Measurements from ENCODE around the gene KCNQ1. TPM values are rescaled to one million over a fixed set of nuclear protein-coding genes. Genes with fewer than 3 reads are reported as not detected.

Gene KCNQ1
- polyA plus RNA-seq, 1 donor (not counting 4 experiments of a cell fraction or from before 2014, with no cell fraction given), result not detected

DNA sequence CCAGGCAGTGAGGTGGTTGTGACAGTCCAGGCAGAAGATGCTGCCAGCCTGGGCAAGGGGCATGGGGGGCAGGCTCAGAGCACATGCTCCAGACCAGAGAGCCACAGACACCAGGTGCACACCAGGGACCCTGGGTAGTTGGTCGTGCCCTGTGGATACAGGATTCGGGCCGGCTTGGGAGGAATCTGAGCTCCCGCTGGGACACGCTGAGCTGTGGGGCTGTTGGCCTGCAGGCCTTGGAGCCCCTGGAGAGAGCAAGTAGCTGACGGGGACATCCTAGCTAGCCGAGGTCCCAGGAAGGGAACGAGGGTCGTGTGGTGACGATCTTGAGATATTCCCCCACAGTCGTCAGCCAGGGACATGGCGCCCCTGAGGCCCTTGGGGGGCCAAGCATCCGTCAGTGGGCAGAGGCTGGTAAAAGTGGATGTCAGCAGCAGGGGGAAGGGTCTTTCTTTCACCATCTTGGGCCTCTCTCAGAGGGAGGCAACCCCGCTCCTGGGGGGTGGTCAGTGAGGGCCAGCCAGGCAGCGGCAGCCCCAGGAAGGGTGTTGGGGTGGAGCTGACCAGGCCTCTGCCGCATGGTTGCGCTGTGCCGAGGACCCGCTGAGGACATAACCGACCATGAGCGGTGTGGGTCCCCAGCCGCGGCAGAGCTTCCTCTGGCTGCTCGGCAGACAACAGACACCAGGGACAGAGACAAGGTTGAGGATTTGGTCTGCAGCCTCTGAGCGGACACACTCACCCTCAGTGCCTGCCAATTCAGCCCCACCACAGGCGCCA, 396.8 kb downstream of the KCNQ1 start:
- TF ChIP-seq, protein P1, sequence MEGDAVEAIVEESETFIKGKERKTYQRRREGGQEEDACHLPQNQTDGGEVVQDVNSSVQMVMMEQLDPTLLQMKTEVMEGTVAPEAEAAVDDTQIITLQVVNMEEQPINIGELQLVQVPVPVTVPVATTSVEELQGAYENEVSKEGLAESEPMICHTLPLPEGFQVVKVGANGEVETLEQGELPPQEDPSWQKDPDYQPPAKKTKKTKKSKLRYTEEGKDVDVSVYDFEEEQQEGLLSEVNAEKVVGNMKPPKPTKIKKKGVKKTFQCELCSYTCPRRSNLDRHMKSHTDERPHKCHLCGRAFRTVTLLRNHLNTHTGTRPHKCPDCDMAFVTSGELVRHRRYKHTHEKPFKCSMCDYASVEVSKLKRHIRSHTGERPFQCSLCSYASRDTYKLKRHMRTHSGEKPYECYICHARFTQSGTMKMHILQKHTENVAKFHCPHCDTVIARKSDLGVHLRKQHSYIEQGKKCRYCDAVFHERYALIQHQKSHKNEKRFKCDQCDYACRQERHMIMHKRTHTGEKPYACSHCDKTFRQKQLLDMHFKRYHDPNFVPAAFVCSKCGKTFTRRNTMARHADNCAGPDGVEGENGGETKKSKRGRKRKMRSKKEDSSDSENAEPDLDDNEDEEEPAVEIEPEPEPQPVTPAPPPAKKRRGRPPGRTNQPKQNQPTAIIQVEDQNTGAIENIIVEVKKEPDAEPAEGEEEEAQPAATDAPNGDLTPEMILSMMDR (optimal IDR thresholded peaks at IDR 0.05 in 1 of 3, IDR thresholded peaks at IDR 0.05 in 1 of 3, conservative IDR thresholded peaks at IDR 0.05 in 1 of 3; ENCODE audit: extremely low read depth in 1 of 3, insufficient read depth in 2 of 3, low read length in 3 of 3), result no peak
- TF ChIP-seq EZH2 (IDR thresholded peaks at IDR 0.05; ENCODE audit: low read length), result no peak
- Histone ChIP-seq H3K79me2 (ENCODE audit: control insufficient read depth, insufficient read depth, low read length) (no peaks in the 10 kb centered on the region), H3K9ac (ENCODE audit: control insufficient read depth, extremely low read depth, insufficient read depth, low read length) (no peak overlapping the region), H3K36me3 (ENCODE audit: control insufficient read depth in 2 of 2, extremely low read depth in 1 of 2, insufficient read depth in 2 of 2, low read length in 2 of 2) (no peaks in the 10 kb centered on the region), H3K9me1 (ENCODE audit: control insufficient read depth, extremely low read depth, insufficient read depth, low read length) (no peaks in the 10 kb centered on the region), H2AFZ (ENCODE audit: control insufficient read depth, low read length) (no peak overlapping the region), H3K27me3 (ENCODE audit: control insufficient read depth, extremely low read depth, insufficient read depth, low read length) (peaks cover 12% of the 10 kb centered on the region), H4K20me1 (ENCODE audit: control insufficient read depth, extremely low read depth, insufficient read depth, low read length) (no peaks in the 10 kb centered on the region), H3K4me3 (ENCODE audit: control insufficient read depth in 2 of 3, extremely low read depth in 1 of 3, insufficient read depth in 2 of 3, low read depth in 1 of 3, low read length in 3 of 3) (no peak overlapping the region), H3K27ac (ENCODE audit: control insufficient read depth, insufficient read depth, low read length) (no peak overlapping the region), H3K9me3 (ENCODE audit: control insufficient read depth, low read depth, low read length) (no peaks in the 10 kb centered on the region), H3K4me2 (ENCODE audit: control insufficient read depth, extremely low read depth, insufficient read depth, low read depth, low read length) (no peak overlapping the region), H3K4me1 (ENCODE audit: control insufficient read depth, extremely low read depth, insufficient read depth, low read length) (no peaks in the 10 kb centered on the region)
- dilution Hi-C loops (cut with MboI; ENCODE audit: extremely low pct_ligation_motif_present, low sequenced_read_pairs), result no loop called here
- DNase-seq (ENCODE audit: low read depth, low spot score), result no peak
- FAIRE-seq, result no peak

DNA sequence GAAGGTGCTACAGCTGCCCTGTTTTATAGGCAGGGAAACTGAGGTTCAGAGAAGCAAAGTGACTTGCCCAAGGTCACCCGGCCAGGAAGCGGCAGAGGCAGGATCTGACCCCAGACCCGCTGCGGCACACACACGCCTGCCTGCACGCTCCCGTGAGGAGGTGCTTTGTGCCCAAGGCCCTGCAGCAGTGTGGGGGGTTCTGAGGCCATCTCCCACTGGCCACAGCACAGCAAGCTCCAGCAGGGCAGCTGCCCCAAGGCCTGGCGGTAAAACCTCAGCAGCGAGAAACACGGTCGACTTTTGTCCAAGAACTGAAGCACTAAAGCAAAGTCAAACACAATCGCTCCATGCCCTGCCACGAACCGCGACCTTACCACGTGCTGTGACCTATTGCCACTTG, 398.1 kb downstream of the KCNQ1 start:
- DNase-seq (ENCODE audit: low read depth, low spot score) (no peak), FAIRE-seq (no peak)
- no peaks in the 10 kb centered on the region for H4K20me1 ChIP-seq (ENCODE audit: control insufficient read depth, extremely low read depth, insufficient read depth, low read length)
- H3K27me3 ChIP-seq (ENCODE audit: control insufficient read depth, extremely low read depth, insufficient read depth, low read length), result peaks cover 14% of the 10 kb centered on the region
- no peak overlapping the region for H3K9ac ChIP-seq (ENCODE audit: control insufficient read depth, extremely low read depth, insufficient read depth, low read length)
- H3K79me2 ChIP-seq (ENCODE audit: control insufficient read depth, insufficient read depth, low read length), result no peaks in the 10 kb centered on the region
- H3K9me1 ChIP-seq (ENCODE audit: control insufficient read depth, extremely low read depth, insufficient read depth, low read length), result no peaks in the 10 kb centered on the region
- no peak overlapping the region for H2AFZ ChIP-seq (ENCODE audit: control insufficient read depth, low read length)
- H3K4me1 ChIP-seq (ENCODE audit: control insufficient read depth, extremely low read depth, insufficient read depth, low read length), result no peaks in the 10 kb centered on the region
- no peak for TF ChIP-seq EZH2 (IDR thresholded peaks at IDR 0.05; ENCODE audit: low read length)
- TF ChIP-seq, protein P1 (optimal IDR thresholded peaks at IDR 0.05 in 1 of 3, IDR thresholded peaks at IDR 0.05 in 1 of 3, conservative IDR thresholded peaks at IDR 0.05 in 1 of 3; ENCODE audit: extremely low read depth in 1 of 3, insufficient read depth in 2 of 3, low read length in 3 of 3), result no peak
- no peaks in the 10 kb centered on the region for H3K9me3 ChIP-seq (ENCODE audit: control insufficient read depth, low read depth, low read length)
- H3K27ac ChIP-seq (ENCODE audit: control insufficient read depth, insufficient read depth, low read length), result no peak overlapping the region
- no peaks in the 10 kb centered on the region for H3K36me3 ChIP-seq (ENCODE audit: control insufficient read depth in 2 of 2, extremely low read depth in 1 of 2, insufficient read depth in 2 of 2, low read length in 2 of 2)
- H3K4me3 ChIP-seq (ENCODE audit: control insufficient read depth in 2 of 3, extremely low read depth in 1 of 3, insufficient read depth in 2 of 3, low read depth in 1 of 3, low read length in 3 of 3), result no peak overlapping the region
- H3K4me2 ChIP-seq (ENCODE audit: control insufficient read depth, extremely low read depth, insufficient read depth, low read depth, low read length), result no peak overlapping the region
- dilution Hi-C loops (cut with MboI; ENCODE audit: extremely low pct_ligation_motif_present, low sequenced_read_pairs), result no loop called here

All from keratinocyte (primary cell).